Omental fat pad (tissue), 4 donors: ENCODE measurements around the gene NOTO. TPM values are rescaled to one million over a fixed set of nuclear protein-coding genes. Genes with fewer than 3 reads are reported as not detected.

Experiments used
- ATAC-seq: fragments of 150-250 bp; one replicate; pipeline ENCODE4 v1.9.1; 2016; ENCODE audit warnings: mild to moderate bottlenecking, moderate library complexity; ENCODE audit not compliant: low FRiP score
- DNase-seq: peaks from one replicate; pipeline ENCODE4 v3.0.0-alpha.2; 2019; ENCODE audit warnings: low spot score
- CTCF ChIP-seq, 3 donors: fragments of 450-650 bp; IDR thresholded peaks; one replicate each; pipeline ENCODE4 v1.5.1; 2016 to 2017; ENCODE audit warnings: antibody characterized with exemption in 3 of 3, mild to moderate bottlenecking in 3 of 3, moderate library complexity in 2 of 3
- total RNA-seq, 4 donors: library from RNA; depleted of rRNA; stranded (reverse); fragments of >200 nt; gene quantifications; one replicate each; pipeline ENCODE4 v1.1.0, GENCODE V29; 2016

Gene NOTO
- total RNA-seq, 4 donors from 2014 or later = not detected

GRCh38 chr2:73205611-73206010, 3.2 kb downstream of the NOTO start:
- TF ChIP-seq CTCF (IDR thresholded peaks at IDR 0.05) = no peak
- ATAC-seq (no peak), DNase-seq (no peak)

- ATAC-seq (no peak), DNase-seq (no peak)
- TF ChIP-seq CTCF (IDR thresholded peaks at IDR 0.05) = no peak
Observed at GRCh38 chr2:73208258-73208657, 5.9 kb downstream of the NOTO start.

- no peak for ATAC-seq
- no peak for DNase-seq
- TF ChIP-seq CTCF (IDR thresholded peaks at IDR 0.05) = no peak
Observed at GRCh38 chr2:73210019-73210418, 7.6 kb downstream of the NOTO start.

- DNase-seq (no peak), ATAC-seq (no peak)
- no peak for TF ChIP-seq CTCF (IDR thresholded peaks at IDR 0.05)
Observed at GRCh38 chr2:73210696-73211095, 8.3 kb downstream of the NOTO start.

GRCh38 chr2:73212098-73212447, 9.7 kb downstream of the NOTO start:
- ATAC-seq (no peak), DNase-seq (no peak)
- no peak for TF ChIP-seq CTCF (IDR thresholded peaks at IDR 0.05)

- TF ChIP-seq CTCF (IDR thresholded peaks at IDR 0.05) = peak in 1 of 3 donors; percentile 45
- DNase-seq (peak; percentile 35), ATAC-seq (peak; percentile 59)
Observed at GRCh38 chr2:73212448-73213176, 10.2 kb downstream of the NOTO start.
